Tibial nerve (tissue), 4 donors: ENCODE results near the gene FAM227B.

Experiments
- CTCF ChIP-seq, 5 experiments: fragments of 200-600 bp in 3 of 5; fragments of 450-650 bp in 2 of 5; sonication (generic) in 3 of 5; IDR thresholded peaks; one replicate each; pipeline ENCODE4 v1.5.1; 2016 to 2019; ENCODE audit warnings: antibody characterized with exemption in 5 of 5, mild to moderate bottlenecking in 3 of 5, moderate library complexity in 2 of 5
- EP300 ChIP-seq, 2 donors: sonication (generic); formaldehyde crosslinking; IDR thresholded peaks; one replicate each; pipeline ENCODE4 v1.6.1; 2017; ENCODE audit warnings: antibody characterized with exemption in 2 of 2, mild to moderate bottlenecking in 1 of 2
- POLR2A ChIP-seq, 2 donors: fragments of 450-650 bp; IDR thresholded peaks; one replicate each; pipeline ENCODE4 v1.6.1; 2017; ENCODE audit warnings: antibody characterized with exemption in 2 of 2, mild to moderate bottlenecking in 2 of 2, moderate library complexity in 2 of 2

- no peak for TF ChIP-seq EP300 (IDR thresholded peaks at IDR 0.05)
- no peak for TF ChIP-seq POLR2A (IDR thresholded peaks at IDR 0.05)
- TF ChIP-seq CTCF (IDR thresholded peaks at IDR 0.05) = no peak
These were observed 319.8 kb downstream of the FAM227B start for GRCh38 chr15:49300856-49301255.
